GF-D8 (cell line): Measurements from ENCODE around the gene SALL3.

Experiments
- DNase-seq: peaks from one replicate; lab custom pipeline; 2025; lab: John Stamatoyannopoulos, UW

Gene SALL3

DNA sequence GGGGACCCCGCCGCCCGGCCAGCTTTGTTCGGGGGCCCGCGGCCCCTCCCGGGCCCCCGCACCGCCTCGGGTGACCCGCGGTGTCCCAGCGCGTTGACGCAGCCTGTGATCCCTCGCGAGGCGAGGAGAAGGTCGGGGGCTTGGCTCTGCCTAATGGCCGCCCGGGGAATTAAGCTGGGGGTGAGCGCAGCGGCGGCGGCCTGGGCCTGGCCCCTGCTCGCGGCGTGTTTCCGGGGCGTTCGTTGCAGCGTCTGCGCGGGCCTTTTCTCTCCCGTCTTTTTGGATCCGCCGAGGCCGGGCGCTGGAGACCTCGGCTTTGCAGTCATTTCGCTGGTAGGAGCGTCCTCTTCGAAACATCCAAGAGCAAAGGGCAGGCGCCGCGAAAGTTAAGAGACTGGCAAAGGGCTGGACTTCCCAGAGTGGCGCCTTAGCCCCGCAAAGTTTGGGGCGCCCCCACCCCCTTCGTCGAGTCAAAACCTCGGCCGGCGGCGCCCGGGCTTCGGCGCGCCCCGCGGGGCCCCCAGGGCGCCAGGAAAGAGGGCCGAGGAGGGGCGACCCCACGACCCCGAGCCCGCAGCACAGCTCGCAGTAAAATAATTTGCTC, 1.3 kb downstream of the SALL3 start:
- no peak for DNase-seq

DNA sequence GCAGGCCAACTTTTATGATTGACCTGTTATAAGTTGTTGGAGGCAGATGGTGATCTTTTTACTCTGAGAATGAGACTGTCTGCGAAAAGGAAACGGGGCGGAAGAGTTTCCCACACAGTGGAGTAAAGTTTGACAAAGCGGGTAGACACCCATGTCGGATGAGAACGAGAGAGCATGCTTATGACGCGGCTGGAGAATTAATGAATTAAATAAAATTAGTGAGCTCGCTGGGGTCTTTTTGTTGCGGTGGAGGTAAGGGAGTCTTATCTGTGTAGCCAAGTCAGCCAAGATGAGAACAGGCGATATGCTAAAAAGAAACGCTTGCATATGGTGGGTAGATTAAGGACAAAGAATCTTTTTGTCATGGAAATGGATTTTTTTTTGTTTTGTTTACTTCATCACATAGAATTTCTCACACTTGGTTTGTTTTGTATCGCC, 1.8 kb downstream of the SALL3 start:
- DNase-seq, result no peak

DNA sequence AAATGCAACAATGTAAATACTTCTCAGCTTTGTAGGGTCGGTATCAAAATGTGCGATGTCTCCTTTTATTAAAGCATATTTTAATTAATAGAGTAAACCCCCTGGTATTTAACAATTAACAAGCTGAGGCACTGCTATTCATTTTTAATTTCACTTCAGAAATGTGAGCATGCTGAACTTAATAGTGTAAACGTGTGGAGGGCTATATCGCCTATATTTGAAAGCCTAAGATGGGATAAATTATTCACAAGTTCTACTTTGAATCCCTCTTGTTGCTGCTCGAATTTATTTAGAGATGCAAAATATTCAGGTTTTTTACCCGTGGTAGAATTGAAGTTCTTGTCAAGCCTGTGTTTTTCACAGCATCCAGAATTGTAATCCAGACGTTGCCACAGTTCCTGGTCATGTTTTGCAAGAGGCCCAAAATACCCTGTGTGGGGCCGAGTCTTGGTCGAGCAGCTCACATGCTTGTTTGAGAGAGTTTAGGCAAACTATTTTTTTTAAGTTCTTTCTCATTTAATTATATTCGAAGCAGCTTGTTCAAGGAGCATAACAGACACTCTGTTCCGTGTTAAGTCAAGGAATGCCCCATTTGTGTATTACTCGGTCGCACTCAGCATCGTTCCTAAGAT, 2.5 kb downstream of the SALL3 start:
- no peak for DNase-seq

DNA sequence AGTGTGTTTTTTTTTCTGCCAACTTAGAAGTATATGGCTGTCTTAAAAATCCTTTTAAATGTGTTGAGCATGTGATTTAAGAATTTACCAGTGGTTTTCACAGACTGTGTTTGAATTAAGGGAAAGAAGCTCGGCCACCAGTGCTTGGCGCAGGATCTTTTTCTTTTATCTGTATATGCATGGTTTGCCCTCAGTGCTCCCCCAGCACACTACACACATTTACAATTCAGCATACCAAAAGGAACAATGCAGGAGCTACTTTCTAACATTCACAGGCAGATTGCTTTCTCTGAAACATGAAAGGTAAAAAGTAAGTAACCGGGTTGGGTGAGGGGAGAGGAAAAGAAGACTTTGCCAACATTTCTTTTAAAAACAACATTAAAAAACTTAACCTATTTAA, 3.9 kb downstream of the SALL3 start:
- DNase-seq, result no peak

DNA sequence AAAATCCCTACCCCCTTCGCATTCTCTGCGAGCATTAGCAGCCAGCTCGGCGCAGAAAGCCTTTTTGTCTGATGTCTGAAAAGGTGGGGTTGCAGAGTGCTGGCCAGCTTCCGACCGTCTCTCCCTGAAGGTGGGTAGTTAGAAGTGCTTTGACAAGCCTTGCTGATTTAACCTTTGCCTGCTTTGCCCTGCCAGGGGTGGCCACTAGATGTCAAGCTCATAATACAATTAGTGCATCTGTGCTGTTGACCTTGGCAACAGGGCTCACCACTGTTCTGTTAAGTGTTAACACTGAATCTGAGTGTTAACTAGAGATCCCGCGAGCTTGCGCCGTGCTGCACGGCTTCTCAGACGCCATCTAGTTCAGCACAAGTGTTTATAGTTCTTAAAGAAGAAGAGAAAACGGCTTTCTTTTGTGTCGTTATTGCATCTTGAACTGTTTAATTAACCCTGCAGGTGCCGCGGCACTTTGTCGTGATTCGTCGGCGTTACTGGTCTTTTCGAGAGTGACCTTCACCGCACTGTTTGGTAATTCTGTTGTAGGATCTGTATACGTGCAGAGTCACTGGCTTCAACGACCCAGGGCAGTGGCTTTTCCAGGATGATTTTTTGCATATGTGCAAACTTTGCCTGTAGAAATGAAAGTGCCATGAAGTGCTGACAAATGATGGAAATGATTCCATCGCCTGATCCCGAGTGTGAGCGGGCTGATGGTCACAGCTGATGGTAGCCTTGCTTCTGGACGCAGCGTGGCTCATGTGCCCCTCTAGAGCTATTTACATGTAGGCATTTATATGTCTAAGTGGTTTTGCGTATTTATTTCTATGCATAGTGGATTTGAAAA, 5.5 kb downstream of the SALL3 start:
- DNase-seq, result peak; percentile 41

DNA sequence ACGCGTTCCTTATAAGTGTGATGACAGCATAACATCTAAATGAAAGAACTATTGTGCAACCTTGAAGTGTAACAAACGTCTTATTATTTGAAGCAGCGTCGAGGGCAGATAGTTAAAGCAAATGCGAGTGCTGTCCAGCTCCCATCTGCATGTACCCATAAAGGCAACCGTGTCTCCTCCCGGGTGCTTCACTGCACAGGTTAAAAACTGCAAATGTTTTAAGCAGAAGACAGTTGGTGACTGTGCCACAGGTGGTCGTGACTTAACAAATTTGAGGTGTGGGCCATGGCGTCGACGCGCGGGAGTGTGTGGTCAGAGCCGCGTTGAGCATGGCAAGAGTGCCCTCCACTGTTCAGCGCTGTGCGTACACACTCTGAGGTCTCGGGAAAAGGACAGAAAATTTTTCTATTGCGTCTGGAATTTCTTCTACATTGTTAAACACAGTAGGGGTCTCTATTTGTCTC, 6.4 kb downstream of the SALL3 start:
- no peak for DNase-seq

DNA sequence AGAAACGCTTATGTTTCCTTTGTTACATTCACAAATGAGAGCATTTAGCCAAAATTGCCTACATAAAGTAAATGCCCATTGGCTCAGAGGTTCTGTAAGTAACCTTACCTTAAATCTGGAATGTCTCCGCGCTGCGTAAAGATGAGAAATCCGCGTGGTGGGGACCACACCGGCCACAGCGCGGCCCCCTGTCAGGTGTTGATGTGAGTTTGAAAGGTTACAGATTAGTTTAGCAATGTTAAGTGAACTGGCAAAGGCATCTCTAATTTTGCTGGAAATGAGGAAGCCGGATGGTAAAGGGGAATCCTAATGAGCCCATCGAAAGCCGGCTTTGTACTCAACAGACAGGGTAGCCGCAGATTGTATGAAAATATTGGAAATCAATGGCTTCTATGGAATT, 11.8 kb downstream of the SALL3 start:
- DNase-seq, result no peak

DNA sequence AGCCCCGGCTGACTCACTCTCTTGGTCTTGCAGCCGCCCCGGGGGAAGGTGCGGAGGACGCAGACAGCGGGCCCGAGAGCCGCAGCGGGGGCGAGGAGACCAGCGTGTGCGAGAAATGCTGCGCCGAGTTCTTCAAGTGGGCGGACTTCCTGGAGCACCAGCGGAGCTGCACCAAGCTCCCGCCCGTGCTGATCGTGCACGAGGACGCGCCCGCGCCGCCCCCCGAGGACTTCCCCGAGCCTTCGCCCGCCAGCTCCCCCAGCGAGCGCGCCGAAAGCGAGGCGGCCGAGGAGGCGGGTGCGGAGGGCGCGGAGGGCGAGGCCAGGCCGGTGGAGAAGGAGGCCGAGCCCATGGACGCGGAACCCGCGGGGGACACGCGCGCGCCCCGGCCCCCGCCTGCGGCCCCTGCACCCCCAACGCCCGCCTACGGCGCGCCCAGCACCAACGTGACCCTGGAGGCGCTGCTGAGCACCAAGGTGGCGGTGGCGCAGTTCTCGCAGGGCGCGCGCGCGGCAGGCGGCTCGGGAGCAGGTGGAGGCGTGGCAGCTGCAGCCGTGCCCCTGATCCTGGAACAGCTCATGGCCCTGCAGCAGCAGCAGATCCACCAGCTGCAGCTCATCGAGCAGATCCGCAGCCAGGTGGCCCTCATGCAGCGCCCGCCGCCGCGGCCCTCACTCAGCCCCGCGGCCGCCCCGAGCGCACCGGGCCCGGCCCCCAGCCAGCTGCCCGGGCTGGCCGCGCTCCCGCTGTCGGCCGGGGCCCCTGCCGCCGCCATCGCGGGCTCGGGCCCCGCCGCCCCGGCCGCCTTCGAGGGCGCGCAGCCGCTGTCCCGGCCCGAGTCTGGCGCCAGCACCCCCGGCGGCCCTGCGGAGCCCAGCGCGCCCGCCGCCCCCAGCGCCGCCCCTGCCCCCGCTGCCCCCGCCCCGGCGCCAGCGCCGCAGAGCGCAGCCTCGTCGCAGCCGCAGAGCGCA, 12.7 kb downstream of the SALL3 start:
- DNase-seq, result no peak

DNA sequence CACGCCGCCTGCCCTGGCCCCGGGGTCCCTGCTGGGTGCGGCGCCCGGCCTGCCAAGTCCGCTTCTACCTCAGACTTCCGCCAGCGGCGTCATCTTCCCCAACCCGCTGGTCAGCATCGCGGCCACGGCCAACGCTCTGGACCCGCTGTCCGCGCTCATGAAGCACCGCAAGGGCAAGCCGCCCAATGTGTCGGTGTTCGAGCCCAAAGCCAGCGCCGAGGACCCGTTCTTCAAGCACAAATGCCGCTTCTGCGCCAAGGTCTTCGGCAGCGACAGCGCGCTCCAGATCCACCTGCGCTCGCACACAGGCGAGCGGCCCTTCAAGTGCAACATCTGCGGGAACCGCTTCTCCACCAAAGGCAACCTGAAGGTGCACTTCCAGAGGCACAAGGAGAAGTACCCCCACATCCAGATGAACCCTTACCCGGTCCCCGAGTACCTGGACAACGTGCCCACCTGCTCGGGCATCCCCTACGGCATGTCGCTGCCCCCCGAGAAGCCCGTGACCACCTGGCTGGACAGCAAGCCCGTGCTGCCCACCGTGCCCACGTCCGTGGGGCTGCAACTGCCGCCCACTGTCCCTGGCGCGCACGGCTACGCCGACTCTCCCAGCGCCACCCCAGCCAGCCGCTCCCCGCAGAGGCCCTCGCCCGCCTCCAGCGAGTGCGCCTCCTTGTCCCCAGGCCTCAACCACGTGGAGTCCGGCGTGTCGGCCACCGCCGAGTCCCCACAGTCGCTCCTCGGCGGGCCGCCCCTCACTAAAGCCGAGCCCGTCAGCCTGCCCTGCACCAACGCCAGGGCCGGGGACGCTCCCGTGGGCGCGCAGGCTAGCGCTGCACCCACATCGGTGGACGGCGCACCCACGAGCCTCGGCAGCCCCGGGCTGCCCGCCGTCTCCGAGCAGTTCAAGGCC, 13.7 kb downstream of the SALL3 start:
- DNase-seq, result no peak

DNA sequence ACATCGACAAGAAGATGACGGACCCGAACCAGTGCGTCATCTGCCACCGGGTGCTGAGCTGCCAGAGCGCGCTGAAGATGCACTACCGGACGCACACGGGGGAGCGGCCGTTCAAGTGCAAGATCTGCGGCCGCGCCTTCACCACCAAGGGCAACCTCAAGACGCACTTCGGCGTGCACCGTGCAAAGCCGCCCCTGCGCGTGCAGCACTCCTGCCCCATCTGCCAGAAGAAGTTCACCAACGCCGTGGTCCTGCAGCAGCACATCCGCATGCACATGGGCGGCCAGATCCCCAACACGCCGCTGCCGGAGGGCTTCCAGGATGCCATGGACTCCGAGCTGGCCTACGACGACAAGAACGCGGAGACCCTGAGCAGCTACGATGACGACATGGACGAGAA, 14.4 kb downstream of the SALL3 start:
- DNase-seq, result no peak

DNA sequence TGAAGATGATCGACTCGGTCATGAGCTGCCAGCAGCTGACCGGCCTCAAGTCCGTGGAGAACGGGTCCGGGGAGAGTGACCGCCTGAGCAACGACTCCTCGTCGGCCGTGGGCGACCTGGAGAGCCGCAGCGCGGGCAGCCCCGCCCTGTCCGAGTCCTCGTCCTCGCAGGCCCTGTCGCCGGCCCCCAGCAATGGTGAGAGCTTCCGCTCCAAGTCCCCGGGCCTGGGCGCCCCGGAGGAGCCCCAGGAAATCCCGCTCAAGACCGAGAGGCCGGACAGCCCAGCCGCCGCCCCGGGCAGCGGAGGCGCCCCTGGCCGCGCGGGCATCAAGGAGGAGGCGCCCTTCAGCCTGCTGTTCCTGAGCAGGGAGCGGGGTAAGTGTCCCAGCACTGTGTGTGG, 14.9 kb downstream of the SALL3 start:
- DNase-seq, result no peak

DNA sequence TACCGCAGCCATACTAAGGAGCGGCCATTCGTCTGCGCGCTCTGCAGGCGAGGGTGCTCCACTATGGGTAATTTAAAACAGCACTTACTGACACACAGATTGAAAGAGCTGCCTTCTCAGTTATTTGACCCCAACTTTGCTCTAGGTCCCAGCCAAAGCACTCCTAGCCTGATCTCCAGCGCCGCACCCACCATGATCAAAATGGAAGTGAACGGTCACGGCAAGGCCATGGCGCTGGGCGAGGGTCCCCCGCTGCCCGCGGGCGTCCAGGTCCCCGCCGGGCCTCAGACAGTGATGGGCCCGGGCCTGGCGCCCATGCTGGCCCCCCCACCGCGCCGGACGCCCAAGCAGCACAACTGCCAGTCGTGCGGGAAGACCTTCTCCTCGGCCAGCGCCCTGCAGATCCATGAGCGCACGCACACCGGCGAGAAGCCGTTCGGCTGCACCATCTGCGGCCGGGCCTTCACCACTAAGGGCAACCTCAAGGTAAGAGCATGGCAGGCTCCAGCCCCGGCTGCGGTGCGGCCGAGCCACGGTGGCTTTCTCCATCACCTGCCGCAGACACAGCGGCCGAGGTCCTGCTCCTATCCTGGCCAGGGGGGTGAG, 15.5 kb downstream of the SALL3 start:
- no peak for DNase-seq

DNA sequence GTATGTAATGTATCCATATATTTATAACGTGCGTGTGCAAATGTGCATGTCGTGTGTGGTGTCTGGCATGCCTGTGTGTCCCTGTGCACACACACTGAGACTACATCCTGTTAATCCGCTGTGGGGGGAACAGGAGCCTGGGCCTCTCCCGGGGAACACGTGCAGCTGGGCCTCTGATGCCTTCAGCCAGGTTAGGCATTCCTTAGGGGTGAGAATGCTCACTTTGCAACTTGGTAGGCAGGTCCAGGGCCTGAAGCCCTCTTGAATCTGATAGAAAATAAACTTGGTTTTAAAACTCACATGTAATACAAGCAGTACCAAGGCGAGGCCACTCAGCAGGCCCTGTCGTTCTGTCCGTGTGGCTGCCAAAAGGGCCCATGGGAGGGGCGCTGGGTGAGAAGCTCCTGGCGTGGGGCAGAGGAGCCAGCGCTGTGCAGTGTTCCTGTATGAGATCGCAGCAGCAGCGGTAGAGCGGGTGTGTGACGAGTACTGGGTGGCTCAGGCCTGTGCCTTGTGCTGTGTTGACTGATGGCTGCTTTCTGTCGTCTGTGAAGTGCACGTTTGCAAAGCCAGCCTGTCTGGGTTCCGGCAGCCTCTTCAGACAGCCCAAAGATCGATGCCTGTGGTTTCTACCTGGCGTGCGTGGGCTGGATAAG, 16.2 kb downstream of the SALL3 start:
- no peak for DNase-seq

DNA sequence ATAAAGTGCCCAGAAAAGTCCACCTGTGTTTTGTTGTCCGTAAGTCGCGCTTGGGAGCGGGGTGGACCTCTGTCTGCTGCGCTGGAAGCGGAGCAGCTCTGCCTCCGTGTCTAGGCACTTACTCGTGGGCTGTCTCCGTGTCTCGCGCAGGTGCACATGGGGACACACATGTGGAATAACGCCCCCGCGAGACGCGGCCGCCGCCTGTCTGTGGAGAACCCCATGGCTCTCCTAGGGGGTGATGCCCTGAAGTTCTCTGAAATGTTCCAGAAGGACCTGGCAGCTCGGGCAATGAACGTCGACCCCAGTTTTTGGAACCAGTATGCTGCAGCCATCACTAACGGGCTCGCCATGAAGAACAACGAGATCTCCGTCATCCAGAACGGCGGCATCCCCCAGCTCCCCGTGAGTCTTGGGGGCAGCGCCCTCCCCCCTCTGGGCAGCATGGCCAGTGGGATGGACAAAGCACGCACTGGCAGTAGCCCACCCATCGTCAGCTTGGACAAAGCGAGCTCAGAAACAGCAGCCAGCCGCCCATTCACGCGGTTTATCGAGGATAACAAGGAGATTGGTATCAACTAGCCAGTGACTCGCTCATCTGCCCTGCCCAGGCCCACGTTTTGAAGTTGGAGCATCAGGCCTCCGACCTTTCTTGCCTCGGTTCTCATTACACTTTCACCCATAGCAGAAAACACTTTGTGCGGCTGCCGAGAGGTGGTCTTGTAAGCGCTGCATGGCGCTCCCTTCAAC, 17.3 kb downstream of the SALL3 start:
- no peak for DNase-seq

DNA sequence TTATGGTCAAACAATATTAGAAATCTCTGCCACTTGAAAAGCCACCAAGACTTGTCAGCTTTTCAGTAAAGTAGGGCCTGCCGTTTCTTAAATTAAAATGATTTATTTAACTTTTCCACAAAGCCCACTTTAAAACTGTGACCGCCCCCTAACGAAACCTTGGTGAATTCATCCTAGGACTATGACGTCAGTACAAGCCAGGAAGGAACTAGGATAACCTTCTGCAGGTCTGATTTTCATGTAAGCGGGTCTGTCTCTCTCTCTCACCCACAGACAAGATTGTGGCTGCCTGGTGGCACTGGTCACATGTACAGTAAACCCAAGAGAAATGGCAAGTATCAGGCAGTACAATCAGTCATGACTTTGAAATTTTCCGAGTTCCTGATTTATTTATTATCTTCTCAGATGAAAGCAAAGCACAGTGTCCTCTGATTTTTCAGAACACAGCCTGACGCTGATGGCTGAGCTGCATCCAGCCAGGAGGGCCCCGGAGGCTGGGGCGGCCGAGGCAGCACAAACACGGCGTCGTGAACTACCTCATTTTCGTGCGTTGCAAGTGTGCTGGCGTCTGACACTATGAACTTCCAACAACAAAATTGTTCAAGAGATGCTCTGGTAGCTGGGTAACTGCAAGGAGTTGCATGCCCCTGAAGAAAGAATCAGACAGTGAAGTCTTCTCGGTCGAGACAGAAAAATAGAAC, 18.9 kb downstream of the SALL3 start:
- no peak for DNase-seq

DNA sequence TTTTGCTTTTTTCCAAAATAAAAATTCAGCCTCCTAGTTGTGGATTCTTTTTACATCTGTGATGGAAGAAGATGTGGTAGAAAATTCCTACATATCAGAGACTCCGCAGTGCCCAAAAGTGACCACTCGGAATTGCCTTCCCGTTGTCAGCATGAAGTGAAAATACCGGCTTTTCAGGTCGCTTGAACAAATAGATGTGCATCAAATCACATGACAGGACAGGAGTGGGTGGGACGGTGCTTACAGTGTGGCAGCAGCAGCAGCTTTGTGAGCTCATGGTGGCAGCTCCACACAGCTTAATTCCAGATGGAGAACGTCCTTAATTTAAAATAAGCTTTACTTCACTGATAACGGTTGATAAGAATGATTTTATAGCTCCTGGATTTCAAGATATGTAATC, 20.3 kb downstream of the SALL3 start:
- DNase-seq, result no peak

DNA sequence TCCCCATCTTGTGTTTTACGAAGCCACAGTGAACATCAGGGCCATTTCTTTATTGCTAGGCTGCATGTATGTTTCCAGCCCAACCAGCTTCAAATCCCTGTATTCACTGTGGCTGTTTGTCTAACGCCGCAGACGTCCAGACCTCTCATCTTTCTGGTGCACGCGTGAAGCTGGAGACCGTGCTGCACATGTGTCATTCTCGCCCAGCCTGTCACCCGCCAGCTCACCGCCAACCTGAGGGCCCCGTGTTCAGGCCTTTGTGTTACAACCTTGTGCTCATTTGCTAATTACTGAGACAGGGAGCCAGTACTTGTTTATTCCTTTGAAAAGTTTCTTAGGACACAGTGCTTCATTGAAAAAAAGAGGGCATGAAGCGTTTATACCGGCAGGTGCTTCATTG, 21.4 kb downstream of the SALL3 start:
- DNase-seq, result no peak

DNA sequence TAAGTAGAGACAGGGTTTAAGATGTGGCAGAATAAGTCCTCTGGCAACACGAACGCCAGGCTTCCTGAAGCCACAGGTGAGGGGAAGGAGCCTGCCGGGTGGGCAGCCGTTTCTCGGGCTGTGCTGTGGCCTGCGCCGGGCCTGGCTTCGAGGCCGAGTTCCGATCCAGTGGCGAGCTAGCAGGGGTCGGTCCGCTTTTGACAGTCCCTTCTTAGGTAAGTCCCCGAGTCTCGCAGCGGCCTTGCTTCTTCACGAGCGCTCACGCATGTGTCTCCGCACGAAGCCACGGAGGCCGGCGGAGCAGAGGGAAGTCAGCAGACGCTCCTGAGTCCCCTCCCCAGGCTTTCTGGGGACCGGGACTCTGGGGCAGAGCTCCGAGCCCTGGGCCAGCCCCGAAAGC, 26.0 kb downstream of the SALL3 start:
- DNase-seq, result no peak
